GOT3 (cell line): ENCODE data around the gene MED26.

ENCODE experiments used
- DNase-seq: peaks from one replicate; lab custom pipeline; 2025; ENCODE audit warnings: mixed read lengths; lab: John Stamatoyannopoulos, UW

MED26 gene

GRCh38 chr19:16540948-16541347 lies 87.1 kb downstream of the MED26 start:
- DNase-seq: no peak

GRCh38 chr19:16537111-16537510 lies 90.9 kb downstream of the MED26 start:
- no peak for DNase-seq

- no peak for DNase-seq
Observed at GRCh38 chr19:16536130-16536529, 91.9 kb downstream of the MED26 start.

GRCh38 chr19:16535381-16535780 lies 92.6 kb downstream of the MED26 start:
- DNase-seq: no peak

GRCh38 chr19:16532440-16533234 lies 95.4 kb downstream of the MED26 start:
- DNase-seq: no peak

DNA sequence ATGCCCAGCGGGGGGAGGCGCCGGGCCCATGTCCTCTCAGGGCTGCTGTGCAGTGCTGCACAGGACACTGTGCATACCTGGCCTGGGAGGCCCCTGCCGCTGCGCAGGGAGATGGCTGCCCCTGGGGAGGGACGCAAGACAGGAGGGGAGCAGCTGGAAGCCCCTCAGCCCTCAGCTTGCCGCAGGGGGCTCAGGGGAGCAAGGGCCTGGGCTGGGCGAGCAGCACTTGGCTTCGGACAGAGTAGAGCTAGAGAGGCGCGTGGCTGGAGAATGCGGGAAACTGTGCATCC lies 96.7 kb downstream of the MED26 start:
- no peak for DNase-seq

DNA sequence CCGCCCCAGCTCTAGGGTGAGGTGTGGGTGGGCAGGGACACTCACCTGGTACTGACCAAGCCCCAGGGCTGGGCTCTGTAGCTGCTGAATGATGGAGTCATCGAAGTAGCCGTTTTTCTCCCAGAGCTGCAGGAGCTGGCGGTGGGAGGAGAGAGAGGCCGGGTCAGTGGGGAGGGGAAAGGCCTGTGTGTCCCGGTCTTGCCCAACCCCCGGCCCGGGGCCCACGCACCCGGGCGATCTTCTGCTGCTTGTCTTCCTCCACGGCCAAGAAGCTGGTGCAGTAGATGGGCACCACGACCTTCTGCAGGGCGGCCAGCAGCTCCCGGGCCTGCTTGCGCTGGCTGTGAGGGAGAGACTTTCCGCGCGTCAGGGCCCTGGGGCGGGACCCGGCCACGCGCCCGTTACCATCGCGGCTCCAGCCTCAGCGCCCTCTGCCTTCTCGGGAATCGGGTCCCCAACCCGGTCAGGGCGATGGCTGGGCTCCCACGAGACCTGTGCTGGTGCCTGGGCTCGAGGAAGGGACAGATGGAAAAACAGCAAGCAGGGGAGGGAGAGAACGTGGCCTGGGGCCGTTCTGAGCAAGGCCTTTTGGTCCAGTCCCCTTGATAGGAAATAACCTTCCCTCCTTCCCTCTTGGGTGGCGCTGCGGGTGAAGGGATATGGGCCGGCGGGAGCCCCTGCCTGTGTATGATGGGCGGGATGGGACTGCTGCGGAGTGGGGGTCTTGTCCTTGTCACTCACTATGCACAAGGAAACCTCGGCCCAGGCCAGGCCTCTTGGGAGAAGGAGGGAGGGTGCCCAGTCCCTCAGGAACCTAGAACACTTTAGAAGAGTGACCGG lies 97.2 kb downstream of the MED26 start:
- no peak for DNase-seq

DNA sequence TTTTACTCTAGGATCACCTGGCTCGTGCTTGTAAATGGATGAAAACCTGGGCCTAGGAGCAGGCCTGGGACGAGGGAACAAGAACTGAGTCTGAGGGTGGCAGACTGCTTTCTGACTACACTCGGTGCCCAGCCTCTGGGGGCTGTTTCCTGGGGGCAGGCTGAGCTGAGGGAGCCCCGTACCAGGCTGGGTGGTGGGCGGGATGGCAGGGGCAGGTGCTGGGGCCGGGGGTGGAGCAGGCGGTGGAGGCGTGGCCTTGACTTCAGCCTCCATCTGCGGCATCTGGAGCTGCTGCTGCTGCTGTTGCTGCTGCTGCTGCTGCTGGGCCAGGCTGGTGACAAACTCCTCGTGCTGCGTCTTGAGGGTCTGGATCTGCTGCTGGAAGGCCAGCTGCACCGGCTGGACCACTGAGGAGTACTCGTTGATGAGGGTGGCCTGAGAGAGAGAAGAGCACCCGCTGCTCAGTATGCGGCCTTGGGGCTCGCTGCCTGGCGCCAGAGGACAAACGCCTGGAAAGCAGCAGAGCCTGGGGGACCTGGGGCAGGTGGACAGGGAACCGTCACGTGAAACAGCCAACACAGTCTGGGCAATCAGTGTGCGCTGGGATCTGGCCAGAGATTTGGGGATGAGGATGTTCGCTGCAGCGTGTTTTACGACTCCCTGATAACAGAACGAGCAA lies 98.4 kb downstream of the MED26 start:
- no peak for DNase-seq

DNA sequence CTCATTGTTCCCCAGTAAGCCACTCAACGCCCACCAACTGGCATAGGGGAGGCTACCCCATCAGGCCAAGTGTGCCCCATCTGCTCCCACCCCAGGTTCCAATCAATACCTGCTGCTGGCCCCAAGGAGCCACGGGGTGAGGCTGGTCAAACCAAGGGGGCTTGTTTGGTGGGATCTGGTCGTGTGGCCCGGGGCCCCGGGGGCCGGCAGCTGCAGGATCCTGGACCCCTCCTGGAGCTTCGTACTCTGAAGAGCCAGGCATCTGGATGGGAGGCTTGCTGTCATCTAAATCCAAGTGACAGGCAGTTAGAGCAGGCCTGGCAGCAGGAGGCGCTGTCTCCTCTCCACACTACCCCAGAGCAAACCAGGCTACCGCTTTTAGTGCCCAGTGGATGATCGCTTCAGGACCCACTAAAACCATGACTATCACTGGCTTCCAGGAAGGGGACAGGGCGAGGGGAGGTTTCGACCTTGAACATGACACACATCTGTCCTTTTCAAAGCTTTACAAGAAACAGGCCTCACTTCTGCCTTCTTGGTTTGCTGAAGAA lies 100.0 kb downstream of the MED26 start:
- no peak for DNase-seq

DNA sequence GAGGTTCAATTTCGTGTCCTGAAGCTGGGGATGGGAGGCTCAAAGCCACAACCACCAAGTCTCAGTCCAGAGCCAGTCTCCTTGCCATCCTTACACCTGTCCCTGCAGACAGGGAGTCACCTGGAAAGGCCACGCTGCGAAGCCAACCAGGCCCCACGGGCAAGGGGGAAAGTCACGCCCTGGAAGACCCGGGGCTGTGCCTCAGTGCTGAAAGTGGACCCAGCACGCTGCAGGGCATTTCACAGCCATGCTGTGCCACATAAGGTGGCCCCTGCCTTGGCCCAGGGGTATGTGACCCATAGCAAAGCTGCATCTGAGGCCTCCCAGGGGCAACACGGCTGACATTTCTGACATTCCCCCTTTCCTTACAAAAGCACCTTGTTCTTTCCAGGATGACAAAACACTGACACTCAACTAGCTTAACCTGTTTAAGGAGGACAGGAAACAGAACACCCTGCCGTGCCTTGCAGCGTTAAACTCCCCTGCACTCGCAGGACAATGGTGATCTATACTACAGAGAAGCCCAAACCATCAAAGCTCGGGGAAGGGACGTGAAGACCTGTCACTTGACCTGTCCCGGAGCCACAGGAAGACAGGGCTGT lies 100.6 kb downstream of the MED26 start:
- no peak for DNase-seq

GRCh38 chr19:16525751-16526481 lies 102.1 kb downstream of the MED26 start:
- no peak for DNase-seq

GRCh38 chr19:16524991-16525734 lies 102.8 kb downstream of the MED26 start:
- DNase-seq: no peak
